ENCODE measurements around the gene ALS2.

Gene ALS2

DNA sequence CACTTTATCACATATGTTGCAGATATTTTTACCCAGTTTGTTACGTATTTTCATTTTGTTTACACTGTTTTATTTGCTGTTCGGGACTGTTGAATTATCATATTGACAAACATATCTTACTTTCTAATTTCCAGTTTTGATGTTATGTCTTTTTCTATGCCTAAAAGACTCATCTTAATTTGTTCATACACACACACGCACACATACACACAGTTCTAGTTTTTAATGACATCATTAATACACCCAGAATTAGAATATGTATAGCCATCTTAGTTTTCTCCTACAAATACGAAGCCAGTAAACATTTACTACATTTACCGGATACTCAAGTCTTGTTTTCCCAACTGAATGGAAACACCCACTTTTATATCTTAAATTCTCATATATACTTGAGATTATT lies 29.2 kb downstream of the ALS2 start:
- no peak for DNase-seq

- no peak for DNase-seq
Observed at GRCh38 chr2:201746551-201746950, 34.2 kb downstream of the ALS2 start.

GRCh38 chr2:201735486-201735885 lies 45.2 kb downstream of the ALS2 start:
- DNase-seq: no peak

DNA sequence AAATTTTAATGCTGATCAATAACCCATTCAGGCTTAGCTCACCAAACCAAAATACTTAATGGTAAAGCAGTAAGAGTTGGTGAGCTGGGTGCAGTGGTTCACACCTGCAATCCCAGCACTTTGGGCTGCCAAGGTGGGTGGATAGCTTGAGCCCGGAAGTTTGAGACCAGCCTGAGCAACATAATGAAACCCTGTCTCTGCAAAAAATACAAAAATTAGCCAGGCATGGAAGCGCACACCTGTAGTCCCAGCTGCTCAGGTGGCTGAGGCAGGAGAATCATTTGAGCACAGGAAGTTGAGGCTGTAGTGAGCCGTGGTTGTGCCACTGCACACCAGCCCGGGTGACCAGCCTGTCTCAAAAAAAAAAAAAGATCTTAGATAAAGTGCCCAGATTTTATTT lies 46.6 kb downstream of the ALS2 start:
- DNase-seq: no peak

GRCh38 chr2:201733544-201733943 lies 47.2 kb downstream of the ALS2 start:
- no peak for DNase-seq

- DNase-seq: no peak
Observed at GRCh38 chr2:201730651-201731285, 50.0 kb downstream of the ALS2 start.

GRCh38 chr2:201715459-201715858 lies 65.3 kb downstream of the ALS2 start:
- no peak for DNase-seq

GRCh38 chr2:201712726-201713125 lies 68.0 kb downstream of the ALS2 start:
- no peak for DNase-seq

DNA sequence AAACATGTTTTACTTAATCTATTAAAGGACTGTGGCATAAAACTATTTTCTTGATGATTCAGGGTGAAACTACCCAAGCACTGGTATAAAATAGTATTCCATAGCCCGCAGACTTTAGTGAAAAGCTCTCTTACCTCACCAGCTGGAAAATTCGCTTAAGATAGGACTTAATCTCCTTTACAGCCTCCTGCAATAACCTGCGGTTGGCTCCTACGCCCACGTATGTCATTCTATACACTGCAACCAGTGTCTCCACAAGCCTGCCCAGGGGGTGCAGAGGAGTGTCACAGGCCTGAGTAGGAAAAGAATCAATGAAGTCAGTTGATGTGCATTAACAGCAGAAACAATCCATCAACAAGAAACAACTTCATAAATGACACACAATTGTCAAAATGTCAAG lies 71.0 kb downstream of the ALS2 start:
- DNase-seq: no peak

DNA sequence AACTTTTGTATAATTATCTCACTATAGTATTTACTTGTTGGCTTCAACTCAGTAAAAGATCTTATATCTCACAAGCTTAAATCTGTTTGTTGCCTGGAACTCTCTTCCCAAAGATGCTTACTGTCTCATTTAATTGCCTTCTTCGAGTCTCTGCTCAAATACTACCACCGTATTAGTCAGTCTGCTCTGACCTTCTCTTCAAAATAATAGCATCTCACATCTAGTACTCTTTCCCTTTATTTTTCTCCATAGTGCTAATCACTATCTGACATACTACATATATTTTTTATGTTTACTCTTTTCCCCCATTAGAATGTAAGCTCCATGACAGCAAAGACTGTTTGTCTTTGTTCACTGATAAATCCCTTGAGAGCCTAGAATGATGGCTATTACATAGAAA lies 71.7 kb downstream of the ALS2 start:
- DNase-seq: no peak

DNA sequence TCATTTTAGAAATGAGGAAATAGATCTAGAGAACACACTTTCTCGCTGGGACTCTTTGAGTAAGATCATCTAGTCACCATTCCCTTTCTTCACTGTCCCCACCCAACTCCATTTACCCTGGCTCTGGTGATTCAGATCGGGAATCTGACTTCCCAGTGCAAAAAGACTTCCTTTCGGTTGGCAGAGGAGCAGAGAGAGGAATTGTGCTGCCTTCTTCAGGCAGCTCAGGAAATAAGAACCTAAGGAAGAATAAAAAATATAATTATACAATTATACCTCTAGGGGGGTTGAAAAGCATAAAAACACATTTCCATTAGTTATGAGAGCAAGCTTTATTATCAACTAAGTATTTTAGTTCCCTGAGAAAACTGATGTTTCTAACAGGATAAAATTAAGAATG lies 73.0 kb downstream of the ALS2 start:
- DNase-seq: peak; percentile 79

DNA sequence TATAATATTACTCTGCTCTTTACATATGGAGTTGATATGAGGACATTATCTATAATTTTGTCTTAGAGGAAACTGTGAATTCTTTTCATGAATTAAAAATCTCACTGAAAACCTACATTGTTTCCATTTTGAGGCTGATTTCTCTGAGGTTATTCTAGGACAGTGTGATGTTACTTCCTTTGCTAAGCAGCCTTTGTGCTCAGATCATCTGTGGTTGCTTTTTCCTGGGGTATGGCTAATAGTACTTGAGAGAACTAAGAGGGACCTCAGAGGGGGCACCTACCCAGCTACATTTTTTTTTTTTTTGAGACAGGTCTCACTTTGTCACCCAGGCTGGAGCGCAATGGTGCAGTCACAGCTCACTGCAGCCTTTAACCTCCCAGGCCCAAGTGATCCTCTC lies 73.6 kb downstream of the ALS2 start:
- no peak for DNase-seq

DNA sequence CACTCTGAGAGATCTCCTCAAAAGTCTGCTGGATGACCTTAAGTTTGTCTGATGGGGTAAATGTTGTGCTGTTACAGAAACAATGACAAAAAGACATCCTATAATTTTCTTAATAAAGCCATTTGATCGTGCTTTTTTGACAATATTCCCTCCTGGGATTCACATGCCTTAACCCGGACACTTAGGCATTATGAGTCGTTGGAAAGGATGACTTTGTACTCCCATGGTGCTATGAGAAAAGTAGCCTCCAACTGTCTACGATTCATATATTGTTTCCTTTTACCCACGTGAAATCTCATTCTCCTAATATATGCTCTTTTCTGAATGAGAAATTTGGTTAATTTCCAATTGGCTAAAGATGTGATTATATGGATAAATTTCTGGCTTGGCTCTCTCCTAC lies 76.2 kb downstream of the ALS2 start:
- peak; percentile 46 for DNase-seq

DNA sequence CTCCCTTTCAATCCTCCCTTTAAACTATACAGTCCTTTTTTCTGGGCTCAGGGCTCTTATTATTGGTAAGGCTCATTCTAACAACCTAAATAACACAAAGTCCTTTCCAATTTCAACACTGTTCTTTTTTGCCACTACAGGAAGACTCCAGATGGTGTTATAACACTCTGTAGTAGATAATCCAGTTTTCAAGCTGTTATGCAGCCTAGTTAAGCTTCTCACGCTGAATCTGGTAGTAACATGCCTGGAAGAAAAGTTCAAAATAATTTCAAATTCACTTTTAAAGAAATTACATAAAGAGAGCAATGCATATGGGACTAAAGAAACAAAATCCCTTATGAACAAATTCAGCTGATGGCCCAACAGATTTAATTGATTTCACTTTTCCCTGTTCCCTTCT lies 79.1 kb downstream of the ALS2 start:
- no peak for DNase-seq

GRCh38 chr2:201699416-201699815 lies 81.3 kb downstream of the ALS2 start:
- no peak for DNase-seq

DNA sequence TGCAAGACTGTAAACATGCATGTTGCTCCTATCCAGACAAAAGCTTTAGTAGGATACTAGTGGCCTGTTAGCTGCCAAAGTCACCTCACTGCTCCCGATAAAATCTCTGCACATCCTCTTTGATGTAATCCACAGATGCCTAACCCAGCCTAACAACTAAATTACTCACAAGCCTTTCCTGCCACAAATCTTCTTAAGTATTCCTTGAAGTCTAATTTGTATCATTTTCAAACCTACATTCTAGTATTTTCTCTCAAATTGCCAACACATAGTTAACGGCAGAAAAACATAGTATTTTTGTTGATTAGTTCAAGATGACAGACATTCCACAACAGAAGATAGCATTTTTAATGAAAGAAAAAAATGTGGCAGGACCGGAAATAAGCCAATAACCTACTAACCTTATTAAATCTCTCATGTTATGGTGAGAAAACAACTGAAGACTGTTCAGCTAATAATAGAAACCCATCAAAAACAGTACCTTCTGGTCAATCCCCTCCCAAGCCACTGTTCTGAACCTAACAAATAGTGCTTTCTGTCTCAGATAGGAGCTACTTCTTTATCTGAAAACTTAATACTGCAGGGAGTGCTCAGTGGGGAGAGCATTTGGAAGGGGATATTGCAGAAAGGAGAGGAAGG lies 82.0 kb downstream of the ALS2 start, which contains the start of gene MPP4:
MPP4 (minus strand) TSS at position 57 of the 639 bp plus-strand sequence. CDS start 4,690 bp downstream, outside the sequence.
- peak; percentile 56 for DNase-seq

DNA sequence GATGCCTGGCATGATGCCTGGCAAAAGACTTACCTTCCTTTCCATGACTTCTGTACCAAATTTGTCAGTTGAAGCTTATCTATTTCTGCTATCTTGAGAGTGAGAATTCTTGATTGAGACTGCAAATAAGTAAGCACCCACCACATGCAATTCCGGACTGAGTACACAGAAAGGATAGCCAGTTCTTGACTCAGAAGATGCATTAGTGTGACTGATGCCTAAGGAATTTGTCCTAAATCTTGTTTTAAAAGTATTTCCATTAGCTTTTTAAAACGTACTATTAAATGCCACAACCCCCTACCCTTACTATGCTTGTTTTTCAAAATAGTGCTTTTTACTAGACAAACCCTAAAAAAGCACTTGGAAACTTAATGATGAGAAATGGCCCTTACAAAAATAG lies 82.8 kb downstream of the ALS2 start:
- DNase-seq: peak; percentile 90

DNA sequence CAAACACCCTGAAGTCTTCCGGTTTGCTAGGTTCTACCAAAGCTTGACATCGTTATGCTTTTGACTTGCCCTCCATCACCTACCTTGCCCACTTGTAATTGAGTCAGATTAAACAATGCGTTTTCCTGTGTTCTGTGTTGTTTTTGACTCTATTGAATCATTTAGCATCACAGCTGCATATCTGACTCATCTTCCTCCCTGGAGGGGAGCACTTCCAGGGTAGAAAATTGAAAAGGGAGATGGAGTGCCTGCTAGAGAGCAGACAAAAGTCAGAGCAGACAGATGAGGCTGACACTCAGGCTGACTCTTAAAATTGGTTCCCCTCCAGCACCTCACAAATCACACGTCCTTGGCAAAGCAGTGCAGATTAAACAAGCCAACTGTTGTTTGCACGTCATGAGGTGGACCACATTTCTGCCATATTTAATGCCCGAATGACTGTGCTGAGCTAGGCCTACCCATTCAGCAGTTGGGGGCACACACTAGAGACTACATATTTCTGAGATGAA lies 84.5 kb downstream of the ALS2 start:
- DNase-seq: peak; percentile 90

- no peak for DNase-seq
Observed at GRCh38 chr2:201685156-201685555, 95.6 kb downstream of the ALS2 start.

DNA sequence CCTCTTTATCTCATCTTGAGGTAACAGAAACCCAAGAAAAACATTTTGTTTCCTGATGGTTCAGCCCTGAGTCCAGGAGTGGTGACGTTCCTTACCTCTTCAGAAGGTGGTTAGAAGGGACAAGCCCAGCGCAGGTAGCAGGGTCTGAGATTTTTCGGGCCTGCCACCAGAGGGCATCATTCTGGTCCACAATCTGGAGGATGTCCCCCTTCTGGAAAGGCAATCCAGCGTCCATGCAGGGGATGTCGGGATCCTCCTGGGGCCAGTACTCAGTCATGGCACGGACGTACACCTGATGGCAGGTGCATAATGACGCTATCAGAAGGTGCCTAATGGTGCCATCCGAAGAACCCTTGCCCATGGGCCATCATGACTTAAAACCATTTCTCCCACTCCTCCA lies 100.0 kb downstream of the ALS2 start:
- no peak for DNase-seq

DNA sequence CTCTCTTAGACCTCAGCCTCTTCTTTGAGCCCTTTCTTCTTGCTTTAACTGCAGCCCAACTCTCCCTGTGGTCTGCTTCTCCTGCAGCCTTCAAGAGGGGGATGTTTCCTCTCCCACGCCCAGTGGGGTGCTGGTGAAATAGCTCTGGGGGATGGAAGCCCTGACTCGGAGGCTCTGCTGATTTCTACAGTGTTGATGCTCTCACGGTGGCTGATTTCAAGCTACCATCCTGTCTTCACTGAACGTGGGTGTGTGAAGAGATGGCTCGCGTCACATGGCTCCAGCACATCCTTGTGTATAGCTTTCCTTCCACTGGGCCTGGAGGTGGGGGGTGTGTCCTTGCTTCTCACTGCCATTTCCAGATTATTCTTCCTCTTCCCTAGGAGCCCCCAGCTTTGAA lies 102.3 kb downstream of the ALS2 start:
- no peak for DNase-seq

GRCh38 chr2:201675454-201675853 lies 105.3 kb downstream of the ALS2 start:
- no peak for DNase-seq

GRCh38 chr2:201674794-201675193 lies 105.9 kb downstream of the ALS2 start:
- no peak for DNase-seq

DNA sequence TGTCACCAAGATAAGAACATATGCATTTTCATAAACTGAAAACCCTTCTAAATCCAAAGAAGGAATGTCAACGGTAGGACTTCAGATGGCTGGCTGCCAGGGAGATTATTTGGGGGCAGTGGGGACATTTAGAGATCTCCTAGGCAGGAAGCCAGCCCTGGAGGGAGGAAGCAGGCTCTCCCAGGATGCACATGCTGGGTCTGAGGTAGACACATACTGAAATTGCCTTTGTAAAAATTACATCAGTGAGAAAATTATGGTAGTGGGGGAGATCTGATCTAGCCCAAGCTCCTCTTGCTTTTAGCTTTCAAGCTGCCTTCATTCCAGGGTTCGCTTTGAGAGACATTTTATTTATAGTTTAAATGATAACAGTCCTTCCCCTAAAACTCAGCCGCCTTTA lies 106.4 kb downstream of the ALS2 start:
- no peak for DNase-seq

- DNase-seq: peak; percentile 77
Observed at GRCh38 chr2:201673546-201673945, 107.2 kb downstream of the ALS2 start.
